GM21619 (cell line): ENCODE results near the gene CADM1.
A peak's percentile ranks its signal among the peaks of the same experiment; 100 is the strongest.
"Not testable (repeated sequence)": the region's sequence is repeated elsewhere in the genome, so short reads cannot be mapped to it uniquely, and the experiment has no call there.

Experiments used
- ATAC-seq: cut with Tn5 transposase; IDR thresholded peaks from one replicate; pipeline ENCODE4 v1.9.1; 2021; ENCODE audit not compliant: unreplicated experiment

Gene CADM1

DNA sequence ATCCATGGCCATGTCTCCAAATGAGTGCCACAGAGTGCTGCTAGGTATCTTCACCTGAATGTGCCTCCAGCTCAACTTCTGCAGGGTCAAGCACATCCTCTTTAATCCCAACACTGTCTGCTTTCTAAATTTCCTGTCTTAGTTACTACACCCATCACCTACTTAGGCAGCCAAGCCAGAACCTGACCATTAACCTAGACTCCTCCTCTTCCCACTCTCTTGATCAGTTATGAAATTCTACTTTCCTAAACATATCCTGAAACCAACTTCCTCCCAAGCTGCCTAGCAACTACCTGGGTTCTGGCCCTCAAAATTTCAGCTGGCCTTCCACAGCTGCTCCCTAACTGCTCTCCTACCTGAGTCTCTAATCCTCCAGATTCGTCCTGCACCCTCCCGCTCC, 22.7 kb downstream of the CADM1 start:
- ATAC-seq = no peak

GRCh38 chr11:115480611-115481010, 23.6 kb downstream of the CADM1 start:
- ATAC-seq = no peak

GRCh38 chr11:115477410-115477809, 26.8 kb downstream of the CADM1 start:
- no peak for ATAC-seq

GRCh38 chr11:115476463-115477286, 27.5 kb downstream of the CADM1 start:
- no peak for ATAC-seq

DNA sequence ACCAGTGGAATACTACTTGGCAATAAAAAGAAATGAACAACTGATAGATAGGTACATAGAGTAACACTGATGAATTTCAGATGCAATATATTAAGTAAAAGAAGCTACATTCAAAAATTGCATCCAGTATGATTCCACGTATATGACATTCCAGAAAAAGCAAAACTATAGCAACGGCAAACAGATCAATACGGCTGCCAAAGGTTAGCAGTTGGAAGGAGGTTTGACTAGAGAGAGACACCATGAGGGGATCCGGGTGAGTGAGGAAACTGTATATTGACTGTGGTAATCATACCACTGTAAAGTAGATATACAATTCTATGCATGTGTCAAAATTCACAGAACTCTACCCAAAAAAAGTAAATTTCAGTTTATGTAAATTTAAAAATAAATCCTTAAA, 28.7 kb downstream of the CADM1 start:
- ATAC-seq = no peak

DNA sequence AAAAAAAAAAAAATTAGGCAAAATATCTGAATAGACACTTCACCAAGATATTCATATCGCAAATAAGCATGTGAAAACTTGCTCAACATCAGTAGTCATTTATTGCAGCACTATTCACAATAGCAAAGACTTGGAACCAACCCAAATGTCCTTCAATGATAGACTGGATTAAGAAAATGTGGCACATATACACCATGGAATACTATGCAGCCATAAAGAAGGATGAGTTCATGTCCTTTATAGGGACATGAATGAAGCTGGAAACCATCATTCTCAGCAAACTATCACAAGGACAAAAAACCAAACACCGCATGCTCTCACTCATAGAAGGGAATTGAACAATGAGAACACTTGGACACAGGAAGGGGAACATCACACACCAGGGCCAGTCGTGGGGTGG, 29.9 kb downstream of the CADM1 start:
- ATAC-seq = not testable (repeated sequence)

DNA sequence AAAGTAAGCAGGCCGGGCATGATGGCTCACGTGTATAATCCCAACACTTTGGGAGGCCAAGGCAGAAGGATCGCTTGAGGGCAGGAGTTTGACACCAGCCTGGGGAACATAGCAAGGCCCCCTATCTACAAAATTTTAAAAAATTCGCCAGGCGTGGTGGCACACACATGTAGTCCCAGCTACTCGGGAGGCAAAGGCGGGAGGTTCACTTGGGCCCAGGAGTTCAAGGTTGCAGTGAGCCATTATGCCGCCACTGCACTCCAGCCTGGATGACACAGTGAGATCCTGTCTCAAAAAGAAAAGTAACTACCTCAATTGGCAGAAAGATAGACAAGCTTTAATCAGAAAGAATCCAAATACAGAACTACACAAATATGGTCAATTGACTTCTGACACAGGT, 31.0 kb downstream of the CADM1 start:
- no peak for ATAC-seq

- peak; percentile 78 for ATAC-seq
Measured at GRCh38 chr11:115471367-115471766, 32.8 kb downstream of the CADM1 start.

- no peak for ATAC-seq
Measured at GRCh38 chr11:115470928-115471327, 33.3 kb downstream of the CADM1 start.

GRCh38 chr11:115469361-115469760, 34.9 kb downstream of the CADM1 start:
- no peak for ATAC-seq

DNA sequence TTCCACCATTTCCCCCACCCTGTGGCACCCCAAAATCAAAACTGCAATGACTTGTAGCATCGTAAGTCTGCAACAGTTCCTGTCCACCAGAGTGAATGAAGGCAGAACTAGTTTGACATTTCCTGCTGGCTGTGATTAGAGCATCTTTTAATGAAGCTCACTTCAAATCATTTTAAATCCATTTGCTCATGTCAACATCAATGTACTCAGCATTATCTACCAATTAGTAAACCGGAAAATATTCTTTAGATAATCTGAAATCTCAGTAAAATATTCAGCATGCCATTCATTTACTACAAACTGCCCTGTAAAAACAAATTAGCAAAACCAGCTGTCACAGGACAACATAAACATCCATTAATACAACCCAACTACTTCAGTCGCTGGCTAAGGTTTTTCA, 38.1 kb downstream of the CADM1 start:
- ATAC-seq = no peak

GRCh38 chr11:115464269-115464668, 39.9 kb downstream of the CADM1 start:
- ATAC-seq = no peak

- ATAC-seq = no peak
Measured at GRCh38 chr11:115463606-115464005, 40.6 kb downstream of the CADM1 start.

- no peak for ATAC-seq
Measured at GRCh38 chr11:115462757-115463156, 41.5 kb downstream of the CADM1 start.

GRCh38 chr11:115462004-115462541, 42.1 kb downstream of the CADM1 start:
- no peak for ATAC-seq

- no peak for ATAC-seq
Measured at GRCh38 chr11:115460512-115460911, 43.7 kb downstream of the CADM1 start.

GRCh38 chr11:115459563-115459962, 44.7 kb downstream of the CADM1 start:
- no peak for ATAC-seq

GRCh38 chr11:115458877-115459276, 45.3 kb downstream of the CADM1 start:
- ATAC-seq = no peak

GRCh38 chr11:115456019-115456418, 48.2 kb downstream of the CADM1 start:
- ATAC-seq = no peak

DNA sequence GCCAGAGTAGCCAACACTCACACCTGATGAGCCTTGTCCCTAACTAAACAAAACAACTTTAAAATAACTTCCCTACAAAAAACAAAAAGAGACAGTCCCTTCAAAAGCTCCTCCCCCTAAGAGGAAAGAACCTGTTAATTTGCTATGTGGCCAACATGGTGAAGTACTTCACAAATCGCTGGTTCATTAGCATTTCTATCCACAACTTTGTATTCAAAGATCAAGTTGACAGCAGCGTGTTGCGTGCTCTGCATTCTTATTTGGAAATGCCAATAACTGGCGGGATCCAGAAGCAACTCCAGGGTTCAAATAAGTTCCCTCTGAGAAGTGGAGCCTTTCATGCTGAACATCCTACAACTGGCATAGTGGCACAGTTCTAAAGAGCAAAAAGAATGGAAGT, 48.6 kb downstream of the CADM1 start:
- ATAC-seq = no peak

DNA sequence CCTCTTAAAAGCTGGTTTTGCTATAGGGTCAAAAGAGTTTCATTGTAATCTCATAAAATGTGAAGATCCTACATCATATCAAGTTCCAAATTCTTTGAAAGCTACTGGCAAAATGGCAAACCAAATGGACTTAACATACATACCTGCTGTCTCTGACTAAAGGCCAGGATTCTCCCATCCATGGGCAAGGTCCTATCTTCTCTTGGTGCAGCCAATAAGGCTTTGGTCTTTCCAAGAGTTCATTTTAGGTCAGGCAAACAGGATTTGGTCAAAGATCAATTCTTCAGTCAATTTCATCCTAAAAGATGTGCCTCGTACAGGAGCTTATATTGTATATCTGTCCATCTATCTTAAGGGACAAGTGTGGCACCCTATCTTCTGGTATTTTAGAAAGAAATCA, 49.7 kb downstream of the CADM1 start:
- no peak for ATAC-seq

- no peak for ATAC-seq
Measured at GRCh38 chr11:115453693-115454490, 50.3 kb downstream of the CADM1 start.
